Small intestine (tissue), 16 donors: ENCODE results near the gene PEX5L. TPM values are rescaled to one million over a fixed set of nuclear protein-coding genes. Genes with fewer than 3 reads are reported as not detected.
A peak's percentile ranks its signal among the peaks of the same experiment; 100 is the strongest.

Experiments
- DNase-seq, 2 donors: peaks; one replicate each; pipeline versions ENCODE4 v3.0.0 to v3.0.0-alpha.2; 2013
- FAIRE-seq: peaks from 2 replicates; lab custom pipeline; 2012; peaks lifted over from hg19 to GRCh38; lab: Jason Lieb, UNC
- H3K27ac ChIP-seq, 3 donors: one replicate each; pipeline ENCODE4 v1.5.1; 2013; ENCODE audit warnings: low read length in 2 of 3, mild to moderate bottlenecking in 2 of 3, control low read depth in 1 of 3, inconsistent platforms in 1 of 3, low read depth in 1 of 3, moderate library complexity in 1 of 3
- H3K27me3 ChIP-seq, 3 donors: one replicate each; pipeline ENCODE4 v1.6.1; 2013; ENCODE audit warnings: low read length in 3 of 3, inconsistent platforms in 1 of 3; ENCODE audit not compliant: control insufficient read depth in 3 of 3, insufficient read depth in 3 of 3
- H3K36me3 ChIP-seq, 3 donors: one replicate each; pipeline ENCODE4 v1.6.1; 2013; ENCODE audit warnings: low read length in 3 of 3, inconsistent platforms in 1 of 3, low read depth in 1 of 3, mild to moderate bottlenecking in 1 of 3, moderate library complexity in 1 of 3; ENCODE audit not compliant: control insufficient read depth in 3 of 3, insufficient read depth in 2 of 3
- H3K4me1 ChIP-seq, 3 donors: one replicate each; pipeline ENCODE4 v1.6.1; 2013; ENCODE audit warnings: low read length in 2 of 3, inconsistent platforms in 1 of 3, low read depth in 1 of 3, mild to moderate bottlenecking in 1 of 3, moderate library complexity in 1 of 3; ENCODE audit not compliant: control insufficient read depth in 3 of 3, insufficient read depth in 2 of 3
- H3K4me3 ChIP-seq, 3 donors: one replicate each; pipeline ENCODE4 v1.5.1; 2013; ENCODE audit warnings: low read length in 3 of 3, control low read depth in 1 of 3, inconsistent platforms in 1 of 3, low read depth in 1 of 3, mild to moderate bottlenecking in 1 of 3, moderate library complexity in 1 of 3
- H3K9me3 ChIP-seq, 2 donors: one replicate each; pipeline ENCODE4 v1.6.1; 2013; ENCODE audit warnings: low read depth in 1 of 2, low read length in 1 of 2; ENCODE audit not compliant: control insufficient read depth in 2 of 2, insufficient read depth in 1 of 2
- WGBS, 3 donors: extraction: QIAGEN DNeasy Blood & Tissue Kit; methylation state at CpG; one replicate each; pipeline ENCODE4 v1.1.7; 2013; 5-methylcytosine and 5-hydroxymethylcytosine counted together
- long read RNA-seq, 10 donors: transcript quantifications; one replicate each; lab custom pipeline, GENCODE V29; 2026
- polyA plus RNA-seq, 4 donors: library from polyadenylated mRNA; stranded (reverse) in 3 of 4; unstranded in 1 of 4; fragments of 200-250 nt in 3 of 4; fragments of 120-200 nt in 1 of 4; gene quantifications; one replicate each; pipeline versions ENCODE4 v1.2.1 to v1.2.3, GENCODE V29; 2013
- donor health status: healthy with polysubstance abuse.
- donor health status: control.
- donor health status: control.
- donor health status: Bipolar disorder and iron deficiency.
- donor health status: healthy.

The PEX5L gene, protein sequence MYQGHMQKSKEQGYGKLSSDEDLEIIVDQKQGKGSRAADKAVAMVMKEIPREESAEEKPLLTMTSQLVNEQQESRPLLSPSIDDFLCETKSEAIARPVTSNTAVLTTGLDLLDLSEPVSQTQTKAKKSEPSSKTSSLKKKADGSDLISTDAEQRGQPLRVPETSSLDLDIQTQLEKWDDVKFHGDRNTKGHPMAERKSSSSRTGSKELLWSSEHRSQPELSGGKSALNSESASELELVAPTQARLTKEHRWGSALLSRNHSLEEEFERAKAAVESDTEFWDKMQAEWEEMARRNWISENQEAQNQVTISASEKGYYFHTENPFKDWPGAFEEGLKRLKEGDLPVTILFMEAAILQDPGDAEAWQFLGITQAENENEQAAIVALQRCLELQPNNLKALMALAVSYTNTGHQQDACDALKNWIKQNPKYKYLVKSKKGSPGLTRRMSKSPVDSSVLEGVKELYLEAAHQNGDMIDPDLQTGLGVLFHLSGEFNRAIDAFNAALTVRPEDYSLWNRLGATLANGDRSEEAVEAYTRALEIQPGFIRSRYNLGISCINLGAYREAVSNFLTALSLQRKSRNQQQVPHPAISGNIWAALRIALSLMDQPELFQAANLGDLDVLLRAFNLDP
- under 1 TPM in 3 of 4 donors, not detected in 1; 0.07 to 0.81 (median 0.21) TPM for polyA plus RNA-seq
- long read RNA-seq, donor 1: 0 reads
- long read RNA-seq, donor 2: 0 reads
- long read RNA-seq, donor 3: 0 reads
- long read RNA-seq, donor 4: 0 reads
- long read RNA-seq, donor 5: 0 reads
- long read RNA-seq, donor 6: 0 reads
- long read RNA-seq, donor 7: 0 reads
- long read RNA-seq, donor 8: 0 reads
- long read RNA-seq, donor 9: 0 reads
- long read RNA-seq, donor 10: 0 reads

DNA sequence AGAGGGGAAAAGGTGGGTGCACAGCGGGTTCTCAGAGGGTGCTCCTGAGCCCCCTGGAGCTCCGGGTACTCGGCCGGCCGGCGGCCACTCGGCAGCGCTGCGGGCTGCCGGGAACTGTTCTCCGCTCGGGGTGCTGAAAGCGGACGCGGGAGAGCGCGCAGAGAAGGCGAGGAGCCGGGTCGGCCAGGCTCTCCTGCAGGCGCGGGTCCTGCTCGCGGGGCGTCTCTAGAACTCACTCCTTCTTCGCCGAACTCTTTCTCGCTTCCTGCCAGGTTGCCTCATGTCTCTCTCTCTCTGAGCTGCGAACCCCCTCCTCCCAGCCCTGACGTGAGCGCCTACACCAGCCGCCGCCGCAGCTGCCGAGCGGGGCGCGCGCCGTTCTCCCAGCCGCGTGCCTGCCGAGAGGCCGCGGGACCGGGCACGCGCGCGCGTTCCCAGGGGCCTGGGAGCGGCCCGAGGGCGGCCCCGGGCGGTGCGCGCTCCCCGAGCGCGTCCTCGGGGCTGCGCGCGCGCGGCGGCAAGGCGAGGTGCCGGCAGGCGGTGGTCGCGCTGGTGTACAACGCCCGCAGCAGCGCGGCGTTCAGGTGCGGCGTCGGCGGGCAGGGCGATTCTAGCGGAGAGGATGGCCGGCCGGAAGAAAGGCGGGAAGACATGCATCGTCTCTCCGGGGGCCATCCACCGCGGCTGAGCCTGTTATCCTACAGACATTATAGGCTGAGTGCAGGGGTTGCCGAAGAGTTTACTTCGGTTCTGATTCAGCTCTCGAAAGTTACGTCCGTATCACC lies at the start of gene PEX5L:
TSS of gene PEX5L (minus strand) at position 267 of the 785 bp plus-strand sequence. CDS start 338 bp downstream, outside the sequence.
- Histone ChIP-seq H3K27me3 (peaks cover 3 to 17% (median 15%) of the 10 kb centered on the region in 3 donors), H3K9me3 (no peaks in the 10 kb centered on the region), H3K4me3 (peak within 1 kb of the TSS in 2 of 3 donors; percentile 18 to 34), H3K27ac (no peak within 1 kb of the TSS), H3K36me3 (no peaks in the 10 kb centered on the region), H3K4me1 (no peaks in the 10 kb centered on the region)
- WGBS, 3 donors: 2 to 7% (median 7%) methylated on average over 82 to 96 of the region's 96 CpGs
- FAIRE-seq (no peak), DNase-seq (peak in 1 of 2 donors; percentile 61)

DNA sequence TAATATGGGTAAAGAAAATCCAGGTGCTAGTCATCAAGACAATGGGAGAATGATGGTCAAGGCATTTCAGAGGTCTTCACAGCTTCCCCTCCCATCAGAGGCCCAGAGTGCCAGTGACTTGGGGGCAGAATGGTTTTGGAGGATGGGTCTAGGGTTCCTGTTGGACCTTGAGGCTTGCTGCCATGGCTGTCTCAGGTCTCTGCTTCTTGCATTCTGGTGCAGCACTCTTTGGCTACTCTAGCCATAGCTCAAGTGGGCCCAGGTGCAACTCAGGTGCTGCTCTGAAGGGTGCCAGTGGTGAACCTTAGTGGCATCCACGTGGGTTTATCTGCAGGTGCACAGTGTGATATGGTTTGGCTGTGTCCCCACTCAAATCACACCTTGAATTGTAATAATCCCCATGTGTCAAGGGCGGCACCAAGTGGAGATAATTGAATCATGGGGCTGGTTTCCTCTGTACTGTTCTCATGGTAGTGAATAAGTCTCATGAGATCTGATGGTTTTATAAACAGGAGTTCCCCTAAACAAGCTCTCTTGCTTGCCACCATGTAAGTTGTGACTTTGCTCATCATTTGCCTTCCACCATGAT lies 48.5 kb upstream of the PEX5L start:
- no peak overlapping the region for H3K4me3 ChIP-seq
- H3K27me3 ChIP-seq: no peaks in the 10 kb centered on the region
- no peaks in the 10 kb centered on the region for H3K4me1 ChIP-seq
- 39 to 48% (median 44%) methylated on average over 2 of the region's 2 CpGs for WGBS, 3 donors
- no peak overlapping the region for H3K27ac ChIP-seq
- FAIRE-seq (no peak), DNase-seq (no peak)
- no peaks in the 10 kb centered on the region for H3K9me3 ChIP-seq
- no peaks in the 10 kb centered on the region for H3K36me3 ChIP-seq

DNA sequence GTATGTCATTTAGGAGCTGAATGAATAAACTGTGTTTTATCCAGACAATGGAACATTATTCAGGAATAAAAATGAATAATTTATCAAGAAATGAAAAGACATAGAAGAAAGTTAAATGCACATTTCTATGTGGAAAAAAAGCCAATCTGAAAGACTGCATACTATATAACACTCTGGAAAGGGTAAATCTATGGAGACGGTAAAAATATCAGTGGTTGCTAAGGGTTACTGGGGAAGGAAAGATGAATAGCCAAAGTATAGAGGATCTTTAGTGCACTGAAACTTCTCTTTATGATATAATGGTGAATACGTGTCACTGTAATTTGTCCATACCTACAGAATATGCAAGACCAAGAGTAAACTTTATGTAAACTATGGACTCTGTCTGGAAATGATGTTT lies 46.0 kb upstream of the PEX5L start:
- Histone ChIP-seq H3K4me1 (no peaks in the 10 kb centered on the region), H3K4me3 (no peak overlapping the region), H3K27me3 (no peaks in the 10 kb centered on the region), H3K36me3 (no peaks in the 10 kb centered on the region), H3K9me3 (no peaks in the 10 kb centered on the region), H3K27ac (no peak overlapping the region)
- DNase-seq (no peak), FAIRE-seq (no peak)
- 88 to 93% (median 92%) methylated on average over 2 of the region's 2 CpGs for whole genome bisulfite sequencing, 3 donors

DNA sequence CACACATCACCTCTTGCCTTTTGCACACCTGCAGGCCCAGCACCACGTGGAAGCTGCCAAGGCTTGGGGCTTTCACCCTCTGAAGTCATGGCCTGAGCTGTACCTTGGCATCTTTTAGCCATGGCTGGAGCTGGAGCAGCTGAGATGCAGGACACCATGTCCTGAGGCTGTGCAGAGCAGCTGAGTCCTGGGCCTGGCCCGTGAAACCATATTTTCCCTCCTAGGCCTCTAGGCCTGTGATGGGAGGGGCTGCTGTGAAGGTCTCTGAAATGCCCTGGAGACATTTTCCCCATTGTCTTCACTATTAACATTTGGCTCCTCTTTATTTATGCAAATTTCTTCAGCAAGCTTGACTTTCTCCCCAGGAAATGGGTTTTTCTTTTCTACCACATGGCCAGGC lies 41.9 kb upstream of the PEX5L start:
- DNase-seq (no peak), FAIRE-seq (no peak)
- H3K27me3 ChIP-seq: no peaks in the 10 kb centered on the region
- H3K36me3 ChIP-seq: no peaks in the 10 kb centered on the region
- no peaks in the 10 kb centered on the region for H3K9me3 ChIP-seq
- H3K4me3 ChIP-seq: no peak overlapping the region
- no peak overlapping the region for H3K27ac ChIP-seq
- no peaks in the 10 kb centered on the region for H3K4me1 ChIP-seq
- 29 to 42% (median 41%) methylated on average over 2 of the region's 2 CpGs for WGBS, 3 donors

DNA sequence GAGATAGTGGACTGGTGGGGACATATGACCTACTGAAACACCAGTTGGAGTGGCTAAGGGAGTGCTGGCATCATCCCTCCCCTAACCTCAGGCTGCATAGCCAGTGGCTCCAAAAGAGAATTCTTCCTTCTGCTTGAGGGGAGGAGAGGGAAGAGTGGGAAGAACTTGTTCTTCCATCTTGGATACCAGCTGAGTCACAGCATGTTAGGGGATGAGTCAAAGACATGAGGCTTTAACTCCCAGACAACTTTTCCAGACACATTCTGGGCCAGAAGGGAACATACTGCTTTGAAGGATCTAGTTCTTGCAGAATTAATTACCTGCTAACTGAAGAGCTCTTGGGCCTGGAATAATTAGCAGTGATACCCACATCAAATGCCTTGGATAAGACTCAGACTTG lies 36.8 kb upstream of the PEX5L start:
- Histone ChIP-seq H3K27ac (no peak overlapping the region), H3K36me3 (no peaks in the 10 kb centered on the region), H3K4me1 (no peaks in the 10 kb centered on the region), H3K4me3 (no peak overlapping the region), H3K27me3 (no peaks in the 10 kb centered on the region), H3K9me3 (no peaks in the 10 kb centered on the region)
- FAIRE-seq (no peak), DNase-seq (no peak)

DNA sequence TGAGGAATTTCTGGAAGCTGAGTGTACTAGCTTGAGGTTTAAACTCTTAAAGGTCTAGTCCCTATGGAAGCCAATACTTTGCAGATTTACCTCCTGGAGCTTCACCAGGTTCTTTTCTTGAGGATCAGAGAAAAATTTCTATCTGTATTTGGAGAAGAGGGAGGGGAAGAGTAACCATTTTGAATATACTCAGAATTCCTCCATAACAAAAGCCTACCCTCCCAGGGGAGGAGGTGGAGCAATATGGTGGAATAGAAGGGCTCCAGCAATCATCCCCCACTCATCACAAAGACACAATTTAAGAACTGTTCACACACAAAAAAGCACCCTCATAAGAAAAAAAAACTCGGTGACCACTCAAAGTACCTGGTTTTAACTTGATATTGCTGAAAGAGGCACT lies 36.0 kb upstream of the PEX5L start:
- no peak for DNase-seq
- H3K27ac ChIP-seq: no peak overlapping the region
- no peak for FAIRE-seq
- 17 to 55% (median 39%) methylated on average over 1 of the region's 1 CpG for WGBS, 3 donors
- no peaks in the 10 kb centered on the region for H3K4me1 ChIP-seq
- H3K4me3 ChIP-seq: no peak overlapping the region
- H3K36me3 ChIP-seq: no peaks in the 10 kb centered on the region
- no peaks in the 10 kb centered on the region for H3K9me3 ChIP-seq
- no peaks in the 10 kb centered on the region for H3K27me3 ChIP-seq

DNA sequence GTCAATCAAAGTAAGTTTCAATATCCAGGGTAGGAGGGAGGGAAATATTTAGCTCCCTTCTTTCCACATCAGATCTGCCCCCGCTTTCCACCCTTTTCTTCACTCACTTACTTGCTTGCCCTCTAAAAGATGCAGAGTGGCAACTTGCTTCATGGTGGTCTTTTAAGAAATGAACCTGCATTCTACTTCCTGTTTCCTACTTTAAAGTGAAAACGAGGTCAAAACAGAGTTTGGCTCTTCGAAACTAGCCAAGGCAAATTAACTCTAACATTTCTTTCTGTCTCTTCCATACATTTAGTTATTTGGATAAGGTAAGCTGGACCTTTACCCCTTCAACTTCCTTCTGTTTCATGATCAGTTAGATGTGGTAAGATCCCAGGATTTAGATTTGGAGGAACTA lies 34.2 kb upstream of the PEX5L start:
- FAIRE-seq (no peak), DNase-seq (no peak)
- Histone ChIP-seq H3K36me3 (no peaks in the 10 kb centered on the region), H3K27ac (no peak overlapping the region), H3K4me3 (no peak overlapping the region), H3K9me3 (no peaks in the 10 kb centered on the region), H3K4me1 (no peaks in the 10 kb centered on the region), H3K27me3 (no peaks in the 10 kb centered on the region)
- WGBS, 3 donors: 54 to 69% (median 66%) methylated on average over 3 of the region's 3 CpGs

DNA sequence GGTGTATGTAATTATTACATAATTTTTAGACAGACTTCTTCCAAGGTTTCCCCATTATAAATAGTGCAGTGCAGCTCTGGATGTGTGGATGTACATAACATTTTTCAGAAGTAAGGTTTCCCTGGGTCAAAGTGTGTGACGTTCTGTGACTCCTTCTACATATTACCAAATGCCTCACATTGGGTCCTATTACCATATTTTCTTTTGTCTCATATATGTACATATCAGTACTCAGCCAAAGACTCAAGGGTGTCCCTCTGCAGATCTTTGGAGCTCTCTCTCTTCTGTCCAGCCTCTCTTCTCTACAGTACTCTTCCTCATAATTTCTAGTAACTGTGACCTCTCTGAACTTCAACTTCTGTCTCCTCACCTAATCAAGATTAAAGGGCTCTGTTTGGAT lies 31.3 kb upstream of the PEX5L start:
- FAIRE-seq: no peak
- H3K27me3 ChIP-seq: no peaks in the 10 kb centered on the region
- H3K4me3 ChIP-seq: no peak overlapping the region
- no peaks in the 10 kb centered on the region for H3K4me1 ChIP-seq
- H3K27ac ChIP-seq: no peak overlapping the region
- H3K36me3 ChIP-seq: no peaks in the 10 kb centered on the region
- no peak for DNase-seq
- no peaks in the 10 kb centered on the region for H3K9me3 ChIP-seq
- 52 to 76% (median 67%) methylated on average over 1 of the region's 1 CpG for WGBS, 3 donors
